ENCODE data around the gene FSIP1. TPM values are rescaled to one million over a fixed set of nuclear protein-coding genes. Genes with fewer than 3 reads are reported as not detected.

Gene FSIP1
- total RNA-seq, 3 donors from 2014 or later: 0.22 to 0.69 (median 0.38) TPM

GRCh38 chr15:39785841-39786240, 3.2 kb upstream of the FSIP1 start:
- H3K27me3 Mint-ChIP-seq (ENCODE audit: low read depth): no peaks in the 10 kb centered on the region
- ATAC-seq (no peak), DNase-seq (no peak)
- peaks cover 2% of the 10 kb centered on the region for H3K36me3 Mint-ChIP-seq (ENCODE audit: insufficient read depth)
- no peak overlapping the region for H3K4me3 Mint-ChIP-seq
- H3K9me3 Mint-ChIP-seq: no peaks in the 10 kb centered on the region
- peaks cover 58% of the 10 kb centered on the region for H3K4me1 Mint-ChIP-seq (ENCODE audit: low read depth)

GRCh38 chr15:39785139-39785538, 2.5 kb upstream of the FSIP1 start:
- H3K4me3 Mint-ChIP-seq: peak overlapping the region; percentile 39
- no peaks in the 10 kb centered on the region for H3K27me3 Mint-ChIP-seq (ENCODE audit: low read depth)
- H3K4me1 Mint-ChIP-seq (ENCODE audit: low read depth): peaks cover 58% of the 10 kb centered on the region
- H3K9me3 Mint-ChIP-seq: no peaks in the 10 kb centered on the region
- ATAC-seq (no peak), DNase-seq (no peak)
- peaks cover 2% of the 10 kb centered on the region for H3K36me3 Mint-ChIP-seq (ENCODE audit: insufficient read depth)

- no peak for ATAC-seq
- H3K4me3 Mint-ChIP-seq: peak overlapping the region; percentile 39
- no peaks in the 10 kb centered on the region for H3K9me3 Mint-ChIP-seq
- peaks cover 58% of the 10 kb centered on the region for H3K4me1 Mint-ChIP-seq (ENCODE audit: low read depth)
- no peaks in the 10 kb centered on the region for H3K27me3 Mint-ChIP-seq (ENCODE audit: low read depth)
- peaks cover 2% of the 10 kb centered on the region for H3K36me3 Mint-ChIP-seq (ENCODE audit: insufficient read depth)
- no peak for DNase-seq
Observed at GRCh38 chr15:39784638-39785037, 2.0 kb upstream of the FSIP1 start.

- H3K9me3 Mint-ChIP-seq: no peaks in the 10 kb centered on the region
- peaks cover 2% of the 10 kb centered on the region for H3K36me3 Mint-ChIP-seq (ENCODE audit: insufficient read depth)
- DNase-seq: no peak
- ATAC-seq: no peak
- peaks cover 58% of the 10 kb centered on the region for H3K4me1 Mint-ChIP-seq (ENCODE audit: low read depth)
- H3K4me3 Mint-ChIP-seq: peak overlapping the region; percentile 81
- no peaks in the 10 kb centered on the region for H3K27me3 Mint-ChIP-seq (ENCODE audit: low read depth)
Observed at GRCh38 chr15:39784125-39784524, 1.5 kb upstream of the FSIP1 start.

- Mint-ChIP-seq H3K4me1 (ENCODE audit: low read depth) (peaks cover 56% of the 10 kb centered on the region), H3K9me3 (no peaks in the 10 kb centered on the region), H3K4me3 (peak overlapping the region; percentile 81), H3K36me3 (ENCODE audit: insufficient read depth) (peaks cover 2% of the 10 kb centered on the region), H3K27me3 (ENCODE audit: low read depth) (no peaks in the 10 kb centered on the region)
- ATAC-seq: no peak
- no peak for DNase-seq
Observed at GRCh38 chr15:39783244-39783820, 691 bp upstream of the FSIP1 start.

- DNase-seq: no peak
- no peak for ATAC-seq
- H3K9me3 Mint-ChIP-seq: no peaks in the 10 kb centered on the region
- peaks cover 1% of the 10 kb centered on the region for H3K27me3 Mint-ChIP-seq (ENCODE audit: low read depth)
- H3K36me3 Mint-ChIP-seq (ENCODE audit: insufficient read depth): peaks cover 2% of the 10 kb centered on the region
- peak overlapping the region; percentile 81 for H3K4me3 Mint-ChIP-seq
- H3K4me1 Mint-ChIP-seq (ENCODE audit: low read depth): peaks cover 49% of the 10 kb centered on the region
Observed at GRCh38 chr15:39781967-39782302, 706 bp downstream of the FSIP1 start.

- H3K9me3 Mint-ChIP-seq: no peaks in the 10 kb centered on the region
- peak overlapping the region; percentile 81 for H3K4me3 Mint-ChIP-seq
- peaks cover 1% of the 10 kb centered on the region for H3K27me3 Mint-ChIP-seq (ENCODE audit: low read depth)
- peaks cover 45% of the 10 kb centered on the region for H3K4me1 Mint-ChIP-seq (ENCODE audit: low read depth)
- H3K36me3 Mint-ChIP-seq (ENCODE audit: insufficient read depth): peaks cover 2% of the 10 kb centered on the region
- DNase-seq (no peak), ATAC-seq (no peak)
Observed at GRCh38 chr15:39781147-39781966, 1.3 kb downstream of the FSIP1 start.

- Mint-ChIP-seq H3K9me3 (no peaks in the 10 kb centered on the region), H3K27me3 (ENCODE audit: low read depth) (peaks cover 1% of the 10 kb centered on the region), H3K4me1 (ENCODE audit: low read depth) (peaks cover 27% of the 10 kb centered on the region), H3K36me3 (ENCODE audit: insufficient read depth) (no peaks in the 10 kb centered on the region), H3K4me3 (no peak overlapping the region)
- DNase-seq (no peak), ATAC-seq (no peak)
Observed at GRCh38 chr15:39778021-39778420, 4.6 kb downstream of the FSIP1 start.

- no peak for ATAC-seq
- H3K36me3 Mint-ChIP-seq (ENCODE audit: insufficient read depth): no peaks in the 10 kb centered on the region
- H3K4me3 Mint-ChIP-seq: no peak overlapping the region
- no peak for DNase-seq
- peaks cover 27% of the 10 kb centered on the region for H3K4me1 Mint-ChIP-seq (ENCODE audit: low read depth)
- no peaks in the 10 kb centered on the region for H3K9me3 Mint-ChIP-seq
- H3K27me3 Mint-ChIP-seq (ENCODE audit: low read depth): peaks cover 1% of the 10 kb centered on the region
Observed at GRCh38 chr15:39777496-39777895, 5.1 kb downstream of the FSIP1 start.

- Mint-ChIP-seq H3K36me3 (ENCODE audit: insufficient read depth) (no peaks in the 10 kb centered on the region), H3K4me3 (no peak overlapping the region), H3K4me1 (ENCODE audit: low read depth) (peaks cover 20% of the 10 kb centered on the region), H3K27me3 (ENCODE audit: low read depth) (peaks cover 1% of the 10 kb centered on the region), H3K9me3 (no peaks in the 10 kb centered on the region)
- DNase-seq (no peak), ATAC-seq (no peak)
Observed at GRCh38 chr15:39776068-39776467, 6.6 kb downstream of the FSIP1 start.

GRCh38 chr15:39774688-39775267, 7.9 kb downstream of the FSIP1 start:
- ATAC-seq (peak; percentile 69 to 73), DNase-seq (no peak)
- Mint-ChIP-seq H3K36me3 (ENCODE audit: insufficient read depth) (no peaks in the 10 kb centered on the region), H3K9me3 (no peaks in the 10 kb centered on the region), H3K27me3 (ENCODE audit: low read depth) (peaks cover 1% of the 10 kb centered on the region), H3K4me1 (ENCODE audit: low read depth) (peaks cover 19% of the 10 kb centered on the region), H3K4me3 (peak overlapping the region; percentile 38)

- Mint-ChIP-seq H3K36me3 (ENCODE audit: insufficient read depth) (no peaks in the 10 kb centered on the region), H3K4me1 (ENCODE audit: low read depth) (peaks cover 17% of the 10 kb centered on the region), H3K4me3 (no peak overlapping the region), H3K9me3 (no peaks in the 10 kb centered on the region), H3K27me3 (ENCODE audit: low read depth) (no peaks in the 10 kb centered on the region)
- DNase-seq: no peak
- ATAC-seq: no peak
Observed at GRCh38 chr15:39770748-39771689, 11.6 kb downstream of the FSIP1 start.

- no peak for ATAC-seq
- Mint-ChIP-seq H3K27me3 (ENCODE audit: low read depth) (no peaks in the 10 kb centered on the region), H3K9me3 (no peaks in the 10 kb centered on the region), H3K36me3 (ENCODE audit: insufficient read depth) (no peaks in the 10 kb centered on the region), H3K4me1 (ENCODE audit: low read depth) (peaks cover 2% of the 10 kb centered on the region), H3K4me3 (no peak overlapping the region)
- no peak for DNase-seq
Observed at GRCh38 chr15:39767921-39768320, 14.7 kb downstream of the FSIP1 start.

- no peaks in the 10 kb centered on the region for H3K36me3 Mint-ChIP-seq (ENCODE audit: insufficient read depth)
- H3K4me3 Mint-ChIP-seq: no peak overlapping the region
- DNase-seq (no peak), ATAC-seq (no peak)
- H3K4me1 Mint-ChIP-seq (ENCODE audit: low read depth): no peaks in the 10 kb centered on the region
- peaks cover 4% of the 10 kb centered on the region for H3K27me3 Mint-ChIP-seq (ENCODE audit: low read depth)
- H3K9me3 Mint-ChIP-seq: no peaks in the 10 kb centered on the region
Observed at GRCh38 chr15:39761006-39761405, 21.6 kb downstream of the FSIP1 start.
